Smooth muscle cell (in vitro differentiated cells): ENCODE results near the gene SPTSSB. TPM values are rescaled to one million over a fixed set of nuclear protein-coding genes. Genes with fewer than 3 reads are reported as not detected.

ENCODE experiments used
- DNase-seq: peaks from one replicate; lab custom pipeline; 2025; ENCODE audit not compliant: unreplicated experiment; lab: John Stamatoyannopoulos, UW
- H2AFZ ChIP-seq: fragments of 200-600 bp; sonication (generic); 2 replicates; pipeline ENCODE4 v1.6.0; 2016; ENCODE audit warnings: antibody characterized with exemption, low read depth, mild to moderate bottlenecking
- H3F3A ChIP-seq: fragments of 200-600 bp; sonication (generic); 2 replicates; pipeline ENCODE4 v1.6.0; 2017; ENCODE audit warnings: antibody characterized with exemption, low read depth
- H3K27ac ChIP-seq: fragments of 200-600 bp; sonication (generic); 2 replicates; pipeline ENCODE4 v1.5.1; 2016; ENCODE audit warnings: low read depth, mild to moderate bottlenecking
- H3K27me3 ChIP-seq: fragments of 200-600 bp; sonication (generic); 2 replicates; pipeline ENCODE4 v1.6.1; 2016; ENCODE audit warnings: low read depth, mild to moderate bottlenecking
- H3K36me3 ChIP-seq: fragments of 200-600 bp; sonication (generic); 2 replicates; pipeline ENCODE4 v1.5.1; 2016; ENCODE audit warnings: low read depth
- H3K4me1 ChIP-seq: fragments of 200-600 bp; sonication (generic); 2 replicates; pipeline ENCODE4 v1.5.1; 2016; ENCODE audit warnings: low read depth
- H3K4me2 ChIP-seq: fragments of 200-600 bp; sonication (generic); 2 replicates; pipeline ENCODE4 v1.6.0; 2016; ENCODE audit warnings: mild to moderate bottlenecking
- H3K4me3 ChIP-seq: fragments of 200-600 bp; sonication (generic); 2 replicates; pipeline ENCODE4 v1.5.1; 2016; ENCODE audit warnings: mild to moderate bottlenecking
- H3K79me2 ChIP-seq: fragments of 200-600 bp; sonication (generic); 2 replicates; pipeline ENCODE4 v1.6.0; 2016; ENCODE audit warnings: low read depth, mild to moderate bottlenecking
- H3K9ac ChIP-seq: fragments of 200-600 bp; sonication (generic); 2 replicates; pipeline ENCODE4 v1.6.0; 2016; ENCODE audit warnings: low read depth
- H3K9me3 ChIP-seq: fragments of 200-600 bp; sonication (generic); replicated peaks from 2 replicates; pipeline ENCODE4 v1.5.1; 2016; ENCODE audit warnings: low read depth
- H4K20me1 ChIP-seq: fragments of 200-600 bp; sonication (generic); 2 replicates; pipeline ENCODE4 v1.6.0; 2016; ENCODE audit warnings: low read depth
- CTCF ChIP-seq: fragments of 200-600 bp; sonication (generic); IDR thresholded peaks from 2 replicates; pipeline ENCODE4 v1.5.1; 2017; ENCODE audit warnings: borderline replicate concordance, mild to moderate bottlenecking, antibody characterized with exemption; ENCODE audit not compliant: insufficient read depth, poor library complexity, severe bottlenecking
- WGBS: methylation state at CpG from one replicate; pipeline ENCODE4 v1.1.7; 2016; ENCODE audit warnings: low lambda C conversion rate; 5-methylcytosine and 5-hydroxymethylcytosine counted together
- polyA plus RNA-seq: library from polyadenylated mRNA; unstranded; fragments of >200 nt; fragmentation: Nextera tagmentation; extraction: Ambion mirVana; gene quantifications from 2 replicates; pipeline ENCODE4 v1.2.1, GENCODE V29; 2016
- total RNA-seq: library from RNA; depleted of rRNA; stranded (reverse); fragments of >200 nt; gene quantifications from 2 replicates; pipeline ENCODE4 v1.2.3, GENCODE V29; 2014

SPTSSB gene
- total and polyA plus RNA-seq, 2 experiments from 2014 or later: 0.41 to 1.0 TPM

GRCh38 chr3:161388855-161389254 is 17.5 kb upstream of the SPTSSB start:
- no peaks in the 10 kb centered on the region for H3K9me3 ChIP-seq
- H3K4me1 ChIP-seq: no peaks in the 10 kb centered on the region
- no peak for DNase-seq
- no peak overlapping the region for H3K9ac ChIP-seq
- H3K79me2 ChIP-seq: no peaks in the 10 kb centered on the region
- H3F3A ChIP-seq: no peaks in the 10 kb centered on the region
- no peak overlapping the region for H3K4me2 ChIP-seq
- no peaks in the 10 kb centered on the region for H3K36me3 ChIP-seq
- no peaks in the 10 kb centered on the region for H4K20me1 ChIP-seq
- H3K4me3 ChIP-seq: no peak overlapping the region
- no peak overlapping the region for H2AFZ ChIP-seq
- TF ChIP-seq CTCF: no peak
- H3K27ac ChIP-seq: no peak overlapping the region
- no peaks in the 10 kb centered on the region for H3K27me3 ChIP-seq

- no peak for TF ChIP-seq CTCF
- Histone ChIP-seq H3K27me3 (no peaks in the 10 kb centered on the region), H3F3A (no peaks in the 10 kb centered on the region), H3K36me3 (no peaks in the 10 kb centered on the region), H4K20me1 (no peaks in the 10 kb centered on the region), H3K4me2 (no peak overlapping the region), H3K9ac (no peak overlapping the region), H3K4me3 (no peak overlapping the region), H2AFZ (no peak overlapping the region), H3K27ac (no peak overlapping the region), H3K79me2 (no peaks in the 10 kb centered on the region), H3K4me1 (no peaks in the 10 kb centered on the region), H3K9me3 (no peaks in the 10 kb centered on the region)
- no peak for DNase-seq
- 91% methylated on average over 4 of the region's 4 CpGs for WGBS
Measured at GRCh38 chr3:161386991-161387770, 15.9 kb upstream of the SPTSSB start.

GRCh38 chr3:161372321-161373260 is 1.3 kb upstream of the SPTSSB start:
- H2AFZ ChIP-seq: peak overlapping the region; percentile 95
- no peak for DNase-seq
- no peaks in the 10 kb centered on the region for H4K20me1 ChIP-seq
- H3K79me2 ChIP-seq: no peaks in the 10 kb centered on the region
- H3K36me3 ChIP-seq: no peaks in the 10 kb centered on the region
- 4% methylated on average over 51 of the region's 55 CpGs for WGBS
- H3K9me3 ChIP-seq: no peaks in the 10 kb centered on the region
- H3K4me1 ChIP-seq: peaks cover 8% of the 10 kb centered on the region
- peak overlapping the region; percentile 59 for H3K4me3 ChIP-seq
- H3K4me2 ChIP-seq: peak overlapping the region; percentile 97
- H3K27me3 ChIP-seq: peaks cover 55% of the 10 kb centered on the region
- H3K9ac ChIP-seq: no peak overlapping the region
- no peak overlapping the region for H3K27ac ChIP-seq
- no peaks in the 10 kb centered on the region for H3F3A ChIP-seq
- no peak for TF ChIP-seq CTCF
